PFSK-1 (cell line): ENCODE results near the gene ANXA2R. TPM values are rescaled to one million over a fixed set of nuclear protein-coding genes. Genes with fewer than 3 reads are reported as not detected.
A peak's percentile ranks its signal among the peaks of the same experiment; 100 is the strongest.

Experiments
- FOXP2 ChIP-seq: optimal IDR thresholded peaks from 2 replicates; pipeline ENCODE3; 2011; ENCODE audit warnings: borderline replicate concordance, control low read depth, inconsistent platforms; ENCODE audit not compliant: insufficient read depth; ENCODE audit errors: extremely low read length, extremely low read depth
- POLR2AphosphoS5 ChIP-seq: IDR thresholded peaks from 2 replicates; pipeline ENCODE4 v1.6.1; 2012; ENCODE audit warnings: low read depth, mild to moderate bottlenecking, control low read depth, low read length, moderate library complexity
- REST ChIP-seq, 2 experiments: IDR thresholded peaks; 2 replicates each; pipeline versions ENCODE4 v1.6.1 to v1.8.0; 2011 to 2012; ENCODE audit warnings: low read depth in 2 of 2, low read length in 2 of 2, control low read depth in 1 of 2, inconsistent platforms in 1 of 2, mild to moderate bottlenecking in 1 of 2, moderate library complexity in 1 of 2; ENCODE audit not compliant: insufficient read depth in 1 of 2
- SIN3A ChIP-seq: IDR thresholded peaks from 2 replicates; pipeline ENCODE4 v1.6.1; 2012; ENCODE audit warnings: mild to moderate bottlenecking, low read length, moderate library complexity, borderline replicate concordance; ENCODE audit not compliant: insufficient read depth
- TAF1 ChIP-seq: IDR thresholded peaks from 2 replicates; pipeline ENCODE4 v1.6.1; 2012; ENCODE audit warnings: low read length, control low read depth, borderline replicate concordance; ENCODE audit not compliant: insufficient read depth
- polyA plus RNA-seq: library from polyadenylated mRNA; unstranded; fragments of >200 nt; gene quantifications from one replicate; pipeline ENCODE4 v1.2.1, GENCODE V29; 2012; ENCODE audit warnings: low read depth, missing spikeins; ENCODE audit not compliant: insufficient read length

ANXA2R gene, protein sequence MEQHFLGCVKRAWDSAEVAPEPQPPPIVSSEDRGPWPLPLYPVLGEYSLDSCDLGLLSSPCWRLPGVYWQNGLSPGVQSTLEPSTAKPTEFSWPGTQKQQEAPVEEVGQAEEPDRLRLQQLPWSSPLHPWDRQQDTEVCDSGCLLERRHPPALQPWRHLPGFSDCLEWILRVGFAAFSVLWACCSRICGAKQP
- 0.83 TPM for polyA plus RNA-seq

DNA sequence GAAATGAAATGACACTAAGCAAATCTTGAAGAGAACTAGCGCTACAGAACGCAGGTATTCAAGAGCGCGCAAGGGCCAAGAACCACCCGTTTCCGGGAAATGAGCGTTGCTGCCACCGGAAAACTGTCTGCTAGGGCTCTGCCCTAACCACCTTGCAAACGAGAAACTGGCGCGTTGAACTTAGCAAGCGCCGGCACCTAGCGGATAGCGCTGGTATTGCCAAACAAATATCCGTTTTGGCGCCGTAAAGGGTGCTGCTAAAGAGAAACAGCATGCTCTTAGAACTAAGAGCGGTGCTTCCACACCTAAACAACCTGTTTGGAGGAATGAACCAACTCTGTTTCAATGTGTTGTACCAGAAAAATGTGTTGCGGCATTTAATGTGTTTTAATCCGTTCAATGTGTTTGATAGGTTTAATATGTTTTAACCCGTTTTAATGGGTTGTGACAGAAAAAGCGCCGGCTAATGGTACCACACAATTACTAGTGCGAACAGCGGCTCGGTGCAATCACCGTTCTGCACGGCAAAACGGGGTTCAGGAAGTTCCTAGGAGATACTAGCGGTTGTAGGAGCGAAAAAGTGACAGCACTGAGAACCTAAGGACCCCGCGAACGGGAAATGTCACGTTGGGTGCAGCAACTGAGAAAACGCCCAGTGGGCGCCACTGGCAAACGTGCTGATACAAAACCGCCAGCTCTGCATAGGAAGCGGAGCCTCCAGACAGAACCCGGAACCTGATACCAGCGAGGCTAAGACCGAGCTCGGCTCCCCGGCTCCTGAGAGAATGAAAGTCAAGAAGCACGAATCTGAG, at the start of gene ANXA2R:
Gene ANXA2R, minus strand, starts transcription at position 33 of the 812 bp plus-strand sequence. CDS start 273 bp downstream, outside the sequence.
- TF ChIP-seq TAF1 (peak; percentile 28; the same call in 1 of the 2 replicates), FOXP2 (no peak)

DNA sequence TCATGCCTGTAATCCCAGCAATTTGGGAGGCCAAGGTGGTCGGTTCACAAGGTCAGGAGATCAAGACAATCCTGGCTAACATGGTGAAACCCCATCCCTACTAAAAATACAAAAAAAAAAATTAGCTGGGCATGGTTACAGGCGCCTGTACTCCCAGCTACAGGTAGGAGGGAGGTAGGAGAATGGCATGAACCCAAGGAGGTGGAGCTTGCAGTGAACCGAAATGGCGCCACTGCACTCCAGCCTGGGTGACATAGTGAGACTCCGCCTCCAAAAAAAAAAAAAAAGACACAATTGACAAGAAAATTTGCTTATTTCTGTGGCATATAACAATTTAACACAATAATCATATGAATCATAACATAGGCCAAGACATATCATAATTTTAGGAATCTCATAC, 45.3 kb upstream of the ANXA2R start:
- no peak for TF ChIP-seq SIN3A

- TF ChIP-seq SIN3A (no peak), POLR2AphosphoS5 (no peak), REST (IDR thresholded peaks at IDR 0.05; ENCODE audit: insufficient read depth in 1 of 2, low read depth in 2 of 2, low read length in 2 of 2) (no peak), FOXP2 (no peak), TAF1 (no peak)
Measured at GRCh38 chr5:43078956-43079355, 38.8 kb upstream of the ANXA2R start.

DNA sequence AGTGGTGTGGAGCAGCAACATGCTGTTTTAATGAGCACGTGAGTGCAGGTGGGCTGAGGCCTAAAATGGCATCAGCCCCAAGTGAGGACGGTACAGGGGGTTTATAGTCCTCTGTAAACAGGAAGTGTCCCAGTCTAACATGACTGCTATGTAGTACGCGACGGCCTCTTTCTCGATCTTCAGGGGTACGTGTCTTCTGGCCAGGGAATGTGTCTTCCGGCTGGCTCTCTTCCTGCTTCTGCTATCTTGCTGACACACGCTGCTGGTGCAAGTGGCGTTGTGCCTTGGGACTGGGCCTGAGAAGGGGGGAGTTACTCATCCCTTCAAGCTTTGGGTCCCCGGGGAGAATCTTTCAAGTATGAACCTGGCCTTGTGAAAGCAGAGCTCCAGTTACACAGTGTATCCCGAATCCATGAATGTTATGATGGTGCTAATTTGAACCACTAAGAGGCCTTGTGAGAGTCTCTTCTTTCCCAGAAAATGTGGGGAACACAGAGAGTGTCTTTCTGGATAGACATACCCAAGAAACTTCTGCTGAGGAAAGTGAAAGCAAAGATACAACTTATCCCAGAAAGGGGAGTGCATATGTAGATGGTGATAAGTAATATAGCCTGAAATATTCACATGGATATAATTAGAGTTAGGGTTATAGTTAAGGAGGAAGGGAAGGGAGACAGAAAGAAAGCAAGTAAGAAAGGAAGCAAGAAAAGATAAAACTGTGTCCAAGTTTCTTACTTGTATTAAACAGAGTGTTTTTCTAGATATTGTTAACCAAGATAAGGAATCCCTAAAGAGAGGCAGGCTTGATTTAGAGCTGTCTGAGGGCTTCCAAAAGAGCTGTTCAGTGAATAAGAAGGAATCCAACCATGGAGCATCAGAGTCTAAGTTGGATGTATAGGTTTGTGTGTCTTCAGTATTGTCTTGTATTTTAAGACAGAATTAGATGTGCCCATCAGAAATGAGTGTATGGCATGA, 35.5 kb upstream of the ANXA2R start:
- no peak for TF ChIP-seq TAF1
- TF ChIP-seq REST (IDR thresholded peaks at IDR 0.05; ENCODE audit: insufficient read depth in 1 of 2, low read depth in 2 of 2, low read length in 2 of 2) = no peak
- TF ChIP-seq FOXP2 = no peak
- no peak for TF ChIP-seq SIN3A
- TF ChIP-seq POLR2AphosphoS5 = no peak

- TF ChIP-seq REST (IDR thresholded peaks at IDR 0.05; ENCODE audit: insufficient read depth in 1 of 2, low read depth in 2 of 2, low read length in 2 of 2) (no peak), FOXP2 (no peak), POLR2AphosphoS5 (no peak)
Measured at GRCh38 chr5:43074987-43075318, 34.8 kb upstream of the ANXA2R start.
